Measurements from ENCODE around the gene UBE2E2.

The UBE2E2 gene

GRCh38 chr3:23519314-23520208 lies 316.4 kb downstream of the UBE2E2 start:
- TF ChIP-seq CTCF (conservative IDR thresholded peaks at IDR 0.05; ENCODE audit: low read length), result no peak
- H3K4me3 ChIP-seq (ENCODE audit: low read length), result no peak overlapping the region
- no peak for DNase-seq (ENCODE audit: low read depth)

GRCh38 chr3:23527326-23527725 lies 324.2 kb downstream of the UBE2E2 start:
- no peak overlapping the region for H3K4me3 ChIP-seq (ENCODE audit: low read length)
- no peak for TF ChIP-seq CTCF (conservative IDR thresholded peaks at IDR 0.05; ENCODE audit: low read length)
- DNase-seq (ENCODE audit: low read depth), result no peak

GRCh38 chr3:23533596-23533995 lies 330.5 kb downstream of the UBE2E2 start:
- no peak for TF ChIP-seq CTCF (conservative IDR thresholded peaks at IDR 0.05; ENCODE audit: low read length)
- no peak for DNase-seq (ENCODE audit: low read depth)
- no peak overlapping the region for H3K4me3 ChIP-seq (ENCODE audit: low read length)

- no peak overlapping the region for H3K4me3 ChIP-seq (ENCODE audit: low read length)
- no peak for TF ChIP-seq CTCF (conservative IDR thresholded peaks at IDR 0.05; ENCODE audit: low read length)
- no peak for DNase-seq (ENCODE audit: low read depth)
Observed at GRCh38 chr3:23533996-23534395, 330.9 kb downstream of the UBE2E2 start.

GRCh38 chr3:23537101-23537551 lies 334.0 kb downstream of the UBE2E2 start:
- H3K4me3 ChIP-seq (ENCODE audit: low read length), result no peak overlapping the region
- no peak for TF ChIP-seq CTCF (conservative IDR thresholded peaks at IDR 0.05; ENCODE audit: low read length)
- no peak for DNase-seq (ENCODE audit: low read depth)

- H3K4me3 ChIP-seq (ENCODE audit: low read length), result no peak overlapping the region
- DNase-seq (ENCODE audit: low read depth), result no peak
- no peak for TF ChIP-seq CTCF (conservative IDR thresholded peaks at IDR 0.05; ENCODE audit: low read length)
Observed at GRCh38 chr3:23539185-23539584, 336.1 kb downstream of the UBE2E2 start.

GRCh38 chr3:23540600-23540999 lies 337.5 kb downstream of the UBE2E2 start:
- no peak for TF ChIP-seq CTCF (conservative IDR thresholded peaks at IDR 0.05; ENCODE audit: low read length)
- no peak for DNase-seq (ENCODE audit: low read depth)

More at GRCh38 chr3:23540600-23540999, 337.5 kb downstream of the UBE2E2 start:
- no peak overlapping the region for H3K4me3 ChIP-seq (ENCODE audit: low read length)
